ENCODE measurements around the gene JPH4. TPM values are rescaled to one million over a fixed set of nuclear protein-coding genes. Genes with fewer than 3 reads are reported as not detected.

Gene JPH4
- total RNA-seq, 2 donors from 2014 or later, result 0.18 to 0.91 TPM

DNA sequence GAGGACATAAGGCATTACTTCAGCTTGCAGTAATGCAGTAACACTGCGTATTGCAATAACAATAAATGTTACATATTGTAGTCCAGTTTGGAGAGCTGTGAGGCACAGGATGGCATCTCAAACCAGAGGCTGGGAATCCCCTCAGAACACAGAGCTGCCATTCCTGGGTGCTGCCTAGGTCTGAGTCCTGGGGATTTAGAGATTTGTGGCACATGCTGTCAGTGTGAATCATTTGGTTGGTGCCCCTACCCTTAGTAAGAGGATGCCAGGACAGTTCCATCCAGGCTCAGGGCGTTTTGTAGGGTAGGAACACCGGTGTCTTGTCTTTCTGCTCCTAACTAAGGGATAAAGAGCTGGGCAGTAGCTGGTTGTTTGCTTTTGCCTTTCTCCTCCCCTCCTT lies 49.6 kb downstream of the JPH4 start:
- H3K4me3 Mint-ChIP-seq, result no peak overlapping the region
- no peaks in the 10 kb centered on the region for H3K9me3 Mint-ChIP-seq
- H3K9me3 ChIP-seq (ENCODE audit: control insufficient read depth, low read length), result no peaks in the 10 kb centered on the region
- no peak overlapping the region for H3K27ac Mint-ChIP-seq
- H3K36me3 Mint-ChIP-seq (ENCODE audit: low read depth), result peaks cover 36% of the 10 kb centered on the region
- 85 to 97% methylated on average over 3 of the region's 3 CpGs for WGBS, 2 experiments (ENCODE audit: insufficient coverage in 1 of 2, insufficient read length in 1 of 2)
- TF ChIP-seq, protein P1, sequence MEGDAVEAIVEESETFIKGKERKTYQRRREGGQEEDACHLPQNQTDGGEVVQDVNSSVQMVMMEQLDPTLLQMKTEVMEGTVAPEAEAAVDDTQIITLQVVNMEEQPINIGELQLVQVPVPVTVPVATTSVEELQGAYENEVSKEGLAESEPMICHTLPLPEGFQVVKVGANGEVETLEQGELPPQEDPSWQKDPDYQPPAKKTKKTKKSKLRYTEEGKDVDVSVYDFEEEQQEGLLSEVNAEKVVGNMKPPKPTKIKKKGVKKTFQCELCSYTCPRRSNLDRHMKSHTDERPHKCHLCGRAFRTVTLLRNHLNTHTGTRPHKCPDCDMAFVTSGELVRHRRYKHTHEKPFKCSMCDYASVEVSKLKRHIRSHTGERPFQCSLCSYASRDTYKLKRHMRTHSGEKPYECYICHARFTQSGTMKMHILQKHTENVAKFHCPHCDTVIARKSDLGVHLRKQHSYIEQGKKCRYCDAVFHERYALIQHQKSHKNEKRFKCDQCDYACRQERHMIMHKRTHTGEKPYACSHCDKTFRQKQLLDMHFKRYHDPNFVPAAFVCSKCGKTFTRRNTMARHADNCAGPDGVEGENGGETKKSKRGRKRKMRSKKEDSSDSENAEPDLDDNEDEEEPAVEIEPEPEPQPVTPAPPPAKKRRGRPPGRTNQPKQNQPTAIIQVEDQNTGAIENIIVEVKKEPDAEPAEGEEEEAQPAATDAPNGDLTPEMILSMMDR (conservative IDR thresholded peaks at IDR 0.05), result no peak
- no peaks in the 10 kb centered on the region for H3K4me1 ChIP-seq (ENCODE audit: control insufficient read depth, insufficient read depth, low read length)
- DNase-seq, result no peak
- peaks cover 5% of the 10 kb centered on the region for H3K4me1 Mint-ChIP-seq
- H3K27me3 Mint-ChIP-seq (ENCODE audit: insufficient read depth), result no peaks in the 10 kb centered on the region
- H3K27me3 ChIP-seq (ENCODE audit: control insufficient read depth, insufficient read depth, low read length, poor library complexity, severe bottlenecking), result no peaks in the 10 kb centered on the region
- no peak overlapping the region for H3K27ac ChIP-seq (ENCODE audit: low read depth, low read length)
- H3K4me3 ChIP-seq (ENCODE audit: low read length), result no peak overlapping the region
- peaks cover 13% of the 10 kb centered on the region for H3K36me3 ChIP-seq (ENCODE audit: control insufficient read depth, insufficient read depth, low read length)
- H3K9ac ChIP-seq (ENCODE audit: extremely low read depth, low read length, poor library complexity, severe bottlenecking), result no peak overlapping the region

DNA sequence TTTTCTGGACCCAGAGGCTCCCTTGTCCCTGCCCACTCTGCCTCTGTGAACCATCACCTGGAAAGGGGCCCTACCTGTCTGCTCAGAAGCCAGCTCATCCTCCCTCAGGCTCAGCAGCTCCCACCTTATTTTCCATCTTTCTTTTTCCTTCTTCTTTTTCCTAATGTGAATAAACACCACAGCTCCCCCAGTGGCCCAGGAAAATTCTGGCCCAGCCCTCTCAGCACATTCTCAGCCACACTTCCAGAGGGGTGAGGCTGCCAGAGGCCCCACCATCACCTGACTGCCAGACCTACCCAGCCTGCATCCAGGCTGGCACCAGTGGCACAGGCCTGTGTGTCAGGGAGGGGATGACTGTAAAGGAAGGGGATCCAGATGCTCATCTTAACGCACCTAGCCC lies 50.0 kb downstream of the JPH4 start:
- no peak overlapping the region for H3K4me3 ChIP-seq (ENCODE audit: low read length)
- TF ChIP-seq, protein P1 (conservative IDR thresholded peaks at IDR 0.05), result peak; percentile 68
- no peaks in the 10 kb centered on the region for H3K4me1 ChIP-seq (ENCODE audit: control insufficient read depth, insufficient read depth, low read length)
- Mint-ChIP-seq H3K27me3 (ENCODE audit: insufficient read depth) (no peaks in the 10 kb centered on the region), H3K4me1 (peaks cover 5% of the 10 kb centered on the region), H3K4me3 (no peak overlapping the region), H3K36me3 (ENCODE audit: low read depth) (peaks cover 36% of the 10 kb centered on the region), H3K27ac (peak overlapping the region; percentile 28), H3K9me3 (no peaks in the 10 kb centered on the region)
- no peaks in the 10 kb centered on the region for H3K27me3 ChIP-seq (ENCODE audit: control insufficient read depth, insufficient read depth, low read length, poor library complexity, severe bottlenecking)
- peaks cover 13% of the 10 kb centered on the region for H3K36me3 ChIP-seq (ENCODE audit: control insufficient read depth, insufficient read depth, low read length)
- WGBS, 2 experiments (ENCODE audit: insufficient coverage in 1 of 2, insufficient read length in 1 of 2), result 93 to 100% methylated on average over 1 of the region's 1 CpG
- H3K9ac ChIP-seq (ENCODE audit: extremely low read depth, low read length, poor library complexity, severe bottlenecking), result no peak overlapping the region
- H3K27ac ChIP-seq (ENCODE audit: low read depth, low read length), result no peak overlapping the region
- peak; percentile 82 for DNase-seq
- H3K9me3 ChIP-seq (ENCODE audit: control insufficient read depth, low read length), result no peaks in the 10 kb centered on the region

DNA sequence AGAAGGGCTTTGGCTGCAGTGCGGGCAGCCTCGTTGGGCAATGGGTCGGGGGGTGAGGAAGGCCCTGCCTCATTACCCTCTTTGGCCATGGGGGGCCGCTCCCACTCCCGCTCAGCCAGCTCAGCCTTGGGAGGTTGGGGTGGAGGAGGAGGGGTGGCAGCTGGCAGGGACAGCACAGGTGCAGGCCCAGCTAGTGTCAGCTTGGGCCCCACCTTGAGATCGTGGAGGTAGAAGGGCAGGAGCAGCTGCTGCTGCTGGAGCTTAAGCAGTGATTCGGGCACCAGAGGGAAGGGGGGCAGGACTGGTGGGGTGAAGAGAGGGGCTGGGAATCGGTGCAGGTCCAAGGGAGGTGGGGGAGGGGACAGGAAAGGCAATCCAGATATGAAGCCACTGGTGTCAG lies 53.0 kb downstream of the JPH4 start:
- DNase-seq, result no peak

More for the DNA sequence above, 53.0 kb downstream of the JPH4 start:
- no peak overlapping the region for H3K27ac Mint-ChIP-seq
- Histone ChIP-seq H3K4me1 (ENCODE audit: control insufficient read depth, insufficient read depth, low read length) (no peaks in the 10 kb centered on the region), H3K9ac (ENCODE audit: extremely low read depth, low read length, poor library complexity, severe bottlenecking) (no peak overlapping the region), H3K36me3 (ENCODE audit: control insufficient read depth, insufficient read depth, low read length) (peaks cover 10% of the 10 kb centered on the region), H3K27me3 (ENCODE audit: control insufficient read depth, insufficient read depth, low read length, poor library complexity, severe bottlenecking) (no peaks in the 10 kb centered on the region), H3K9me3 (ENCODE audit: control insufficient read depth, low read length) (no peaks in the 10 kb centered on the region), H3K4me3 (ENCODE audit: low read length) (no peak overlapping the region), H3K27ac (ENCODE audit: low read depth, low read length) (no peak overlapping the region)
- H3K9me3 Mint-ChIP-seq, result no peaks in the 10 kb centered on the region
- peaks cover 9% of the 10 kb centered on the region for H3K4me1 Mint-ChIP-seq
- H3K36me3 Mint-ChIP-seq (ENCODE audit: low read depth), result peaks cover 28% of the 10 kb centered on the region
- H3K4me3 Mint-ChIP-seq, result no peak overlapping the region
- TF ChIP-seq, protein P1 (conservative IDR thresholded peaks at IDR 0.05), result no peak
- WGBS, 2 experiments (ENCODE audit: insufficient coverage in 1 of 2, insufficient read length in 1 of 2), result 80 to 93% methylated on average over 1 to 8 of the region's 8 CpGs
- H3K27me3 Mint-ChIP-seq (ENCODE audit: insufficient read depth), result no peaks in the 10 kb centered on the region

Data from endodermal cell (in vitro differentiated cells).